SK-N-MC (cell line): ENCODE results near the gene TDRD6.

Experiments used
- DNase-seq: peaks from one replicate; pipeline ENCODE4 v3.0.0-alpha.2; 2011; ENCODE audit warnings: low read depth, low spot score
- H3K27ac ChIP-seq: fragments of 200-600 bp; sonication (generic); 2 replicates; pipeline ENCODE4 v1.5.1; 2016; ENCODE audit warnings: mixed run types
- H3K36me3 ChIP-seq: fragments of 200-600 bp; sonication (generic); 2 replicates; pipeline ENCODE4 v1.6.1; 2017; ENCODE audit warnings: antibody characterized with exemption, low read length, mixed read lengths; ENCODE audit not compliant: insufficient read depth
- H3K4me3 ChIP-seq: fragments of 200-600 bp; sonication (generic); 2 replicates; pipeline ENCODE4 v1.5.1; 2016
- H3K9ac ChIP-seq: fragments of 200-600 bp; sonication (generic); 2 replicates; pipeline ENCODE4 v1.8.0; 2017; ENCODE audit warnings: mixed run types, mixed read lengths; ENCODE audit not compliant: insufficient read length
- H3K9me3 ChIP-seq: fragments of 200-600 bp; sonication (generic); 2 replicates; pipeline ENCODE4 v1.6.1; 2017; ENCODE audit warnings: low read depth, mild to moderate bottlenecking, antibody characterized with exemption, low read length, moderate library complexity, mixed read lengths
- EZH2 ChIP-seq: fragments of 200-600 bp; sonication (generic); IDR thresholded peaks from one replicate; pipeline ENCODE4 v1.6.1; 2017; ENCODE audit warnings: antibody characterized with exemption
- FOXP2 ChIP-seq: optimal IDR thresholded peaks from 2 replicates; pipeline ENCODE3; 2011; ENCODE audit warnings: mild to moderate bottlenecking, moderate library complexity; ENCODE audit not compliant: insufficient read depth; ENCODE audit errors: extremely low read length, control extremely low read depth
- POLR2AphosphoS5 ChIP-seq: IDR thresholded peaks from 2 replicates; pipeline ENCODE4 v1.6.1; 2012; ENCODE audit warnings: mild to moderate bottlenecking, low read depth, low read length, borderline replicate concordance

The TDRD6 gene

GRCh38 chr6:46699970-46700369, 12.3 kb downstream of the TDRD6 start:
- H3K36me3 ChIP-seq = no peaks in the 10 kb centered on the region
- H3K4me3 ChIP-seq = no peak overlapping the region
- H3K9me3 ChIP-seq = no peaks in the 10 kb centered on the region
- TF ChIP-seq FOXP2 = no peak
- TF ChIP-seq EZH2 = no peak
- TF ChIP-seq POLR2AphosphoS5 = no peak
- no peak for DNase-seq
- H3K27ac ChIP-seq = no peak overlapping the region
- H3K9ac ChIP-seq = no peak overlapping the region

- no peak for DNase-seq
- Histone ChIP-seq H3K9ac (no peak overlapping the region), H3K36me3 (no peaks in the 10 kb centered on the region), H3K27ac (no peak overlapping the region), H3K4me3 (no peak overlapping the region), H3K9me3 (no peaks in the 10 kb centered on the region)
- TF ChIP-seq EZH2 (no peak), POLR2AphosphoS5 (no peak), FOXP2 (no peak)
Observed at GRCh38 chr6:46704562-46704961, 16.9 kb downstream of the TDRD6 start.

- Histone ChIP-seq H3K9me3 (no peaks in the 10 kb centered on the region), H3K36me3 (no peaks in the 10 kb centered on the region), H3K9ac (no peak overlapping the region), H3K4me3 (no peak overlapping the region), H3K27ac (no peak overlapping the region)
- DNase-seq = no peak
- TF ChIP-seq EZH2 (no peak), FOXP2 (no peak), POLR2AphosphoS5 (no peak)
Observed at GRCh38 chr6:46706464-46706863, 18.8 kb downstream of the TDRD6 start.

DNA sequence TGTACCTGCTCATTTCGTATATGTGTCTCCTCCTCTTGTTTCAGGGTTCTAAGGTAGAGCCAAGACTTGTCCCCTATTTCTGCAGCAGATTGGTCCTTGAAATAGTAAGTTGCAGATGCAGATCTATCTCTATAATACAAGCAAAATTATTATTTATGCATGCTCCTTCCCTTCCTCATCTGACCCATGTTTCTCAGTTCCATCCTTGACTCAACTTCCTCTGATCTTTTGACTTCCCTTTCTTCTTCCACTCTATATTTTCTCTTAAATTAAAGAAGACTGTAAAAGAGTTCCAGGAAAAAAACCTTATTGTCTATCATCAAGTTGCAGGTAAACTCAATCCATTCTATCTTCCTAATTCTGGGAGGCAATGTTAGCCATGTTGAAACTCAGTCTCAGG, 23.8 kb downstream of the TDRD6 start:
- H3K9ac ChIP-seq = no peak overlapping the region
- no peak for DNase-seq
- no peak overlapping the region for H3K27ac ChIP-seq
- TF ChIP-seq FOXP2 (no peak), EZH2 (no peak), POLR2AphosphoS5 (no peak)
- no peaks in the 10 kb centered on the region for H3K9me3 ChIP-seq
- H3K4me3 ChIP-seq = no peak overlapping the region
- no peaks in the 10 kb centered on the region for H3K36me3 ChIP-seq

GRCh38 chr6:46715141-46715540, 27.5 kb downstream of the TDRD6 start:
- TF ChIP-seq FOXP2 = no peak
- no peak for DNase-seq
- H3K9me3 ChIP-seq = no peaks in the 10 kb centered on the region
- no peak overlapping the region for H3K9ac ChIP-seq
- no peak overlapping the region for H3K27ac ChIP-seq
- H3K4me3 ChIP-seq = no peak overlapping the region
- no peaks in the 10 kb centered on the region for H3K36me3 ChIP-seq

DNA sequence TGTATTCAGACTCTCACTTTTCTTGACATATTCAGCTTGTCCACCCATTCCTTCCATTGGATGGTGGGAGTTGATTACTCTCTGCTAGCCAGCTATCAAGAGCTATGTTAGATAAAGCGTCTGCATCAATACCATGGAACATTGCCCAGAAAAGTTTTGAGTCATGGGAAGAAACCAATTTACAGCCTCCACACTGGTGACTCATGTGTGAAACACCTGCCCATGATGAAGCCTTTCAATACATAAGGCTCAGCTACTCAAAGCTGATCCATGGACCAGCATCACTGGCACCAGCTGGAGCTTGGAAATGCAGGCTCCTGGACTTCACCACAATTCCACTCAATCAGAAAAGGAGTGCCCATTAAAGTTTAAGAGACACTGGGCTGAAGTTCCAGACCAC, 31.4 kb downstream of the TDRD6 start:
- no peak overlapping the region for H3K4me3 ChIP-seq
- TF ChIP-seq FOXP2 = no peak
- TF ChIP-seq POLR2AphosphoS5 = no peak
- no peak for TF ChIP-seq EZH2
- H3K9me3 ChIP-seq = no peaks in the 10 kb centered on the region
- H3K9ac ChIP-seq = no peak overlapping the region
- no peak overlapping the region for H3K27ac ChIP-seq
- no peak for DNase-seq
- no peaks in the 10 kb centered on the region for H3K36me3 ChIP-seq

- H3K9ac ChIP-seq = no peak overlapping the region
- no peak overlapping the region for H3K4me3 ChIP-seq
- no peak for DNase-seq
- no peaks in the 10 kb centered on the region for H3K9me3 ChIP-seq
- no peak for TF ChIP-seq EZH2
- no peak for TF ChIP-seq FOXP2
- TF ChIP-seq POLR2AphosphoS5 = no peak
- no peaks in the 10 kb centered on the region for H3K36me3 ChIP-seq
- no peak overlapping the region for H3K27ac ChIP-seq
Observed at GRCh38 chr6:46720401-46720800, 32.7 kb downstream of the TDRD6 start.

DNA sequence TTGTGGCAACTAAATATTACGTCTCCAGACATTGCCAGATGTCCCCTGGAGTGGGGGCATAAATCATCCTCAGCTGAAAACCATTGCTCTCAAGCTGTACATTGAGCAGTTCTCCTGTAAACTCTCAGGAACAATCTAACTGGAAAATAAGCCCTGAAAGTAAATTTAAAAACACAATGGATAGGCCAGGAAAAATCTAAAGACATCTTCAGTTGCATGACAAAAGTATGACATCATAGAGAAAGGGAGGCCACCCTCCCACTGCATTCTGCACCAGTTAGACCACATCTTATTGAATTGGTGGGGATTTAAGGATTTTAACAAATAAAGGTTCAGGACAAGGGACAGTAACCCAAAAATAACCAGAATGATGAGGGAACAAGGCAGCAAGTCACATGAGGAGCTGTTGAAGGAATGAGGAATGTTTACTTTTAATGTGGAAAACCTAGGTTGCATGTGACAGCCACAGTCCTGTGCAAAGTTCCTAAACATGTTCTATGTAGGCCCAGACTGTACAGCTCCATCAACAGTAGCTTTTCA, 42.2 kb downstream of the TDRD6 start:
- no peaks in the 10 kb centered on the region for H3K9me3 ChIP-seq
- no peak overlapping the region for H3K27ac ChIP-seq
- H3K36me3 ChIP-seq = no peaks in the 10 kb centered on the region
- no peak overlapping the region for H3K4me3 ChIP-seq
- TF ChIP-seq EZH2 (no peak), FOXP2 (no peak), POLR2AphosphoS5 (no peak)
- H3K9ac ChIP-seq = no peak overlapping the region
- no peak for DNase-seq

DNA sequence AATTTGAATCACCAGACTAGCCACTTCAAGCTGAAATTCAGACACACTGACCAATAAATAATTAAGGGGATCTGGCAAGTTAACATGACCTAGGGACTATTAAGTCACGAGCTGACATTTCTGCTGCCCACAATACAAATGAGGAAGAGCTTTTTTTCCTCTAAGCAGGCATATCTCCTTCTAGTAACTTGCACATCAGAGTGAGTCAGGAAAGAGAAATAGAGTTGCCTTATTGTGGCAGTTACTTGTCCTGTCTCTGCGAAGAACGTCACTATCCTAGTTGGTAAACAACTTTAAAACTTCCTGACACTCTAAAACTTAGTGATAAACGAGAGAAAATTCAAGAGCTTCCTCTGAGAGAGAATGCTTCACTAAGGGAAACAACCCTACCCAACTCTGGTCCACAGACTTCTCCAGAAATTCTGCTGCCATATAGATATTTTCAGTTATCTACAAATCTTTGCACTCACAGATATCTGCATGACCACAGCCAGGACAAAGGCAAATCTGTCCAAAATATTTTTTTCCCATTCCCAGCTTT, 43.3 kb downstream of the TDRD6 start:
- H3K27ac ChIP-seq = no peak overlapping the region
- no peak overlapping the region for H3K4me3 ChIP-seq
- DNase-seq = no peak
- no peaks in the 10 kb centered on the region for H3K36me3 ChIP-seq
- no peaks in the 10 kb centered on the region for H3K9me3 ChIP-seq
- no peak for TF ChIP-seq FOXP2
- no peak for TF ChIP-seq POLR2AphosphoS5
- TF ChIP-seq EZH2 = no peak
- no peak overlapping the region for H3K9ac ChIP-seq
